Breast epithelium (tissue), 4 donors: Measurements from ENCODE around the gene HEPACAM2. TPM values are rescaled to one million over a fixed set of nuclear protein-coding genes. Genes with fewer than 3 reads are reported as not detected.

Source experiments
- DNase-seq, 2 donors: peaks; one replicate each; pipeline ENCODE4 v3.0.0-alpha.2; 2019; ENCODE audit warnings: low spot score in 2 of 2
- H3K27ac ChIP-seq, 2 donors: fragments of 200-600 bp; sonication (generic) in 1 of 2; one replicate each; pipeline ENCODE4 v1.5.1; 2016 to 2019; ENCODE audit warnings: mild to moderate bottlenecking in 1 of 2
- H3K27me3 ChIP-seq, 2 donors: fragments of 200-600 bp; sonication (generic) in 1 of 2; one replicate each; pipeline versions ENCODE4 v1.5.1 to v1.6.0; 2017 to 2019; ENCODE audit warnings: control low read depth in 1 of 2, mild to moderate bottlenecking in 1 of 2
- H3K36me3 ChIP-seq: fragments of 200-600 bp; one replicate; pipeline ENCODE4 v1.5.1; 2019
- H3K4me1 ChIP-seq, 2 donors: fragments of 200-600 bp; sonication (generic); one replicate each; pipeline ENCODE4 v1.5.1; 2016 to 2019; ENCODE audit warnings: control low read depth in 1 of 2
- H3K4me3 ChIP-seq, 3 donors: fragments of 200-600 bp; sonication (generic); 1 replicate in 2 of 3; 2 replicates in 1 of 3; pipeline ENCODE4 v1.5.1; 2016 to 2019; ENCODE audit warnings: mild to moderate bottlenecking in 3 of 3, moderate library complexity in 2 of 3
- H3K9me3 ChIP-seq, 2 donors: fragments of 200-600 bp; sonication (generic) in 1 of 2; one replicate each; pipeline ENCODE4 v1.5.1; 2016 to 2019; ENCODE audit warnings: control low read depth in 1 of 2
- CTCF ChIP-seq, 3 donors: fragments of 450-650 bp; IDR thresholded peaks; one replicate each; pipeline ENCODE4 v1.5.1; 2016 to 2017; ENCODE audit warnings: antibody characterized with exemption in 3 of 3, mild to moderate bottlenecking in 3 of 3, moderate library complexity in 3 of 3
- POLR2A ChIP-seq: fragments of 450-650 bp; IDR thresholded peaks from one replicate; pipeline ENCODE4 v1.6.1; 2016; ENCODE audit warnings: antibody characterized with exemption, mild to moderate bottlenecking, moderate library complexity
- POLR2AphosphoS5 ChIP-seq, 3 donors: sonication (generic); formaldehyde crosslinking; IDR thresholded peaks; one replicate each; pipeline ENCODE4 v1.6.1; 2017; ENCODE audit warnings: antibody characterized with exemption in 3 of 3
- intact Hi-C: fragments of 100-400 bp; cut with DNase I; formaldehyde crosslinking; loops from one replicate; pipeline ENCODE4 v1.15.1; 2023; ENCODE audit warnings: low total_unique reads
- total RNA-seq, 3 donors: library from RNA; depleted of rRNA; stranded (reverse); fragments of >200 nt; gene quantifications; one replicate each; pipeline ENCODE4 v1.1.0, GENCODE V29; 2016

HEPACAM2 gene
- total RNA-seq, 3 donors from 2014 or later, result 0.33 to 4.4 TPM; not detected in 1

- Histone ChIP-seq H3K4me3 (no peak overlapping the region), H3K27me3 (no peaks in the 10 kb centered on the region), H3K27ac (no peak overlapping the region), H3K36me3 (no peaks in the 10 kb centered on the region), H3K9me3 (peaks cover 14 to 17% of the 10 kb centered on the region in 2 donors), H3K4me1 (no peaks in the 10 kb centered on the region)
- intact Hi-C loops, result no loop called here
- TF ChIP-seq POLR2A (no peak), POLR2AphosphoS5 (IDR thresholded peaks at IDR 0.05) (no peak), CTCF (IDR thresholded peaks at IDR 0.05) (no peak)
- no peak for DNase-seq
Observed at GRCh38 chr7:93175219-93175618, 51.0 kb downstream of the HEPACAM2 start.

GRCh38 chr7:93172683-93173082 lies 53.6 kb downstream of the HEPACAM2 start:
- no peaks in the 10 kb centered on the region for H3K36me3 ChIP-seq
- H3K4me3 ChIP-seq, result no peak overlapping the region
- H3K9me3 ChIP-seq, result peaks cover 18 to 25% of the 10 kb centered on the region in 2 donors
- no peaks in the 10 kb centered on the region for H3K27me3 ChIP-seq
- intact Hi-C loops, result no loop called here
- no peak for TF ChIP-seq POLR2A
- TF ChIP-seq POLR2AphosphoS5 (IDR thresholded peaks at IDR 0.05), result no peak
- no peak for TF ChIP-seq CTCF (IDR thresholded peaks at IDR 0.05)
- no peak overlapping the region for H3K27ac ChIP-seq
- H3K4me1 ChIP-seq, result no peaks in the 10 kb centered on the region
- DNase-seq, result no peak

- Histone ChIP-seq H3K4me1 (no peaks in the 10 kb centered on the region), H3K4me3 (no peak overlapping the region), H3K36me3 (no peaks in the 10 kb centered on the region), H3K27me3 (no peaks in the 10 kb centered on the region), H3K27ac (no peak overlapping the region), H3K9me3 (peaks cover 18 to 25% of the 10 kb centered on the region in 2 donors)
- no peak for TF ChIP-seq POLR2A
- TF ChIP-seq CTCF (IDR thresholded peaks at IDR 0.05), result no peak
- TF ChIP-seq POLR2AphosphoS5 (IDR thresholded peaks at IDR 0.05), result no peak
- intact Hi-C loops, result no loop called here
- no peak for DNase-seq
Observed at GRCh38 chr7:93171606-93172226, 54.6 kb downstream of the HEPACAM2 start.

- TF ChIP-seq CTCF (IDR thresholded peaks at IDR 0.05), result no peak
- no peak for TF ChIP-seq POLR2AphosphoS5 (IDR thresholded peaks at IDR 0.05)
- no peak for TF ChIP-seq POLR2A
- H3K9me3 ChIP-seq, result peaks cover 4 to 10% of the 10 kb centered on the region in 2 donors
- H3K4me1 ChIP-seq, result no peaks in the 10 kb centered on the region
- no peaks in the 10 kb centered on the region for H3K27me3 ChIP-seq
- H3K27ac ChIP-seq, result no peak overlapping the region
- H3K36me3 ChIP-seq, result no peaks in the 10 kb centered on the region
- H3K4me3 ChIP-seq, result no peak overlapping the region
- intact Hi-C loops, result no loop called here
- no peak for DNase-seq
Observed at GRCh38 chr7:93165447-93165846, 60.8 kb downstream of the HEPACAM2 start.

GRCh38 chr7:93164766-93165165 lies 61.5 kb downstream of the HEPACAM2 start:
- H3K4me1 ChIP-seq, result no peaks in the 10 kb centered on the region
- no peaks in the 10 kb centered on the region for H3K36me3 ChIP-seq
- peaks cover 4% of the 10 kb centered on the region in 2 donors for H3K9me3 ChIP-seq
- H3K27ac ChIP-seq, result no peak overlapping the region
- no peak overlapping the region for H3K4me3 ChIP-seq
- intact Hi-C loops, result no loop called here
- H3K27me3 ChIP-seq, result no peaks in the 10 kb centered on the region
- TF ChIP-seq POLR2AphosphoS5 (IDR thresholded peaks at IDR 0.05) (no peak), POLR2A (no peak), CTCF (IDR thresholded peaks at IDR 0.05) (no peak)
- DNase-seq, result no peak
